Adipose tissue (tissue), 3 donors: ENCODE results near the gene QRFP. TPM values are rescaled to one million over a fixed set of nuclear protein-coding genes. Genes with fewer than 3 reads are reported as not detected.
"Not testable (repeated sequence)": the region's sequence is repeated elsewhere in the genome, so short reads cannot be mapped to it uniquely, and the experiment has no call there.

Experiments used
- H3K27ac ChIP-seq: one replicate; pipeline ENCODE4 v1.5.1; 2013; ENCODE audit warnings: low read depth, low read length
- WGBS, 3 donors: extraction: QIAGEN DNeasy Blood & Tissue Kit; methylation state at CpG; one replicate each; pipeline ENCODE4 v1.1.7; 2013; 5-methylcytosine and 5-hydroxymethylcytosine counted together
- polyA plus RNA-seq, 3 donors: library from polyadenylated mRNA; stranded (reverse); fragments of 200-250 nt; gene quantifications; one replicate each; pipeline ENCODE4 v1.2.3, GENCODE V29; 2013
- donor health status: healthy with polysubstance abuse.
- donor health status: Bipolar disorder and iron deficiency.
- donor health status: healthy.

The QRFP gene
- polyA plus RNA-seq, 3 donors: 0.03 to 0.12 TPM; not detected in 1

DNA sequence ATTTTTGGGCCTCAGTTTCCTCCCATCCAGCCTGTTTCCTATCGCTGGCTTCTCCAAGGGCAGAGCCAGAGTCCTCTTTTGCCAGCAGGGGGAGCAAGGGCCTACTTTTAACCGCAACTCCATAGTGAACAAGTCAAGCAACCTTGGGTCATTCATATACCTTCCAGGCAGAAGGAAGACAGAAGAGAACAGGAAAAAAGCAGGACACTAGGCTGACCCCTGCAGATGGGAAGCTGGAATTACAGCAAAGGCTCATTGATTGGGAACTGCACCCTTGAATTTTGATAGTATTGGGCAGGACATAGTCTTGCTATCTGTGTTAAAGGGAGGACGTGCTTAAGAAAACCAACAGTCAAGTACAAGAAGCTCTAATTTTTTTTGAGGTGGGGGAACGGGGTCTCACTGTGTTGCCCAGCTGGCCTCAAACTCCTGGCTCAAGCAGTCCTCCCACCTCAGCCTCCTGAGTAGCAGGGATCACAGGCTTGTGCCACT lies 30.1 kb downstream of the QRFP start:
- WGBS, 3 donors: 43 to 54% (median 51%) methylated on average over 4 of the region's 4 CpGs
- no peak overlapping the region for H3K27ac ChIP-seq

DNA sequence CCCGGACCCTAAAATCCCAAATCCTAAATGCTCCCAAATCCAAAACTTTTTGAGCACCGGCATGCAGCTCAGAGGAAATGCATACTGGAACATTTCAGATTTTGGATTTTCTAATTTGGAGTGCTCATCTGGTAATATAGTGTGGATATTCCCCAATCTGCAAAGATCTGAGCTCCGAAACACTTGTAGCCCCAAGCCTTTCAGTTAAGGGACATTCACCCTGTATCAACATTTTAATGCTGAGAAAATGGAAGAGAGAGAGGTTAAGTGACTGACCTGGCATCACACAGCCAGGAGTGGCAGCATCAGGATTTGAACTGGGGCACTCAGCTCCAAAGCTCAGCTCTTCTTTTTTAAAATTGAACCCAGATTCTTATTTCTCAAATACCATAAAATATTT lies 30.7 kb downstream of the QRFP start:
- no peak overlapping the region for H3K27ac ChIP-seq
- whole genome bisulfite sequencing, 3 donors: 94 to 97% (median 94%) methylated on average over 3 of the region's 3 CpGs

DNA sequence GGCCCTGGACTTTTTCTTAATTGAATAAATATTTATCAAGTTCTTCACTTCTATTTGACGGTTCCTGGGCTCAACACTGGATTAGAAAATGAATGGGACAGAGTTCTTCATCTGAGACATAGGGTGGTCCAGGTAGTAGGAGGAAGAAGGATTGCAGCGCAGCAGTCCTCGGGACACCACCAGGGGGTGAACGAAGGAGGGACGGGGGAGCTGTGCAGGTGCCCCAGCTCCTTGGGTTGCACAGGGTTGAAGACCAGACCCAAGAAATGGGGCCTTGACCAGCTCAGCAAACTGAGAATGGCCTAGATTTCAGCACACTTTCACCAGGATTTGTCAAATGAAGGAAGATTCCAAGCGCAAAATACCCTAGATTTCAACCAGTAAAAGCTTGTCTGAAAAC lies 32.1 kb downstream of the QRFP start:
- H3K27ac ChIP-seq: no peak overlapping the region
- WGBS, 3 donors: 83 to 87% (median 87%) methylated on average over 6 of the region's 6 CpGs

DNA sequence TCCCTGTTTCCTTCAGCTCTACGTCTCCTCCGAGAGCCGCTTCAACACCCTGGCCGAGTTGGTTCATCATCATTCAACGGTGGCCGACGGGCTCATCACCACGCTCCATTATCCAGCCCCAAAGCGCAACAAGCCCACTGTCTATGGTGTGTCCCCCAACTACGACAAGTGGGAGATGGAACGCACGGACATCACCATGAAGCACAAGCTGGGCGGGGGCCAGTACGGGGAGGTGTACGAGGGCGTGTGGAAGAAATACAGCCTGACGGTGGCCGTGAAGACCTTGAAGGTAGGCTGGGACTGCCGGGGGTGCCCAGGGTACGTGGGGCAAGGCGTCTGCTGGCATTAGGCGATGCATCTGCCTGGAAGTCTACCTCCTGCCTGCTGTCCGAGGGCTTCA lies 33.9 kb downstream of the QRFP start:
- H3K27ac ChIP-seq: no peak overlapping the region
- 89 to 92% (median 91%) methylated on average over 23 of the region's 23 CpGs for WGBS, 3 donors

DNA sequence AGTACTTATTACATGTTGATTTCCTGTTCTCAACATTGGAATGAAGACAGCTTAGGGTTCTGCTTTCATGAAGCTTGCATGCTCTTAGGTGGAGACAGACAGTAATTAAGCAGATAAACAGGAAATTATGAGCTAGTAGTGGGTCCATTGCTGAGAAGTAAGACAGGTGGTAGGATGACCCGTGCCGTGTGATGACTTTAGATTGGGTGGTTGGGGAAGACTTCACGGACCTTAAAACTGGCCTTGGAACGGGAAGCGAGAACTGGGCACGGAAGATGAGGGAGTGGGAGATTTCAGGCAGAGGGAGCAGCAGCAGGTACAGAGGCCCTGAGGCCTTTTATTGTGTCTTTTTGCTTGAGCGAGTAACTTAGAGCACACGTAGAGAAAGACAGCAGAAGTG lies 34.4 kb downstream of the QRFP start:
- no peak overlapping the region for H3K27ac ChIP-seq
- WGBS, 3 donors: 75 to 88% (median 84%) methylated on average over 8 of the region's 8 CpGs

DNA sequence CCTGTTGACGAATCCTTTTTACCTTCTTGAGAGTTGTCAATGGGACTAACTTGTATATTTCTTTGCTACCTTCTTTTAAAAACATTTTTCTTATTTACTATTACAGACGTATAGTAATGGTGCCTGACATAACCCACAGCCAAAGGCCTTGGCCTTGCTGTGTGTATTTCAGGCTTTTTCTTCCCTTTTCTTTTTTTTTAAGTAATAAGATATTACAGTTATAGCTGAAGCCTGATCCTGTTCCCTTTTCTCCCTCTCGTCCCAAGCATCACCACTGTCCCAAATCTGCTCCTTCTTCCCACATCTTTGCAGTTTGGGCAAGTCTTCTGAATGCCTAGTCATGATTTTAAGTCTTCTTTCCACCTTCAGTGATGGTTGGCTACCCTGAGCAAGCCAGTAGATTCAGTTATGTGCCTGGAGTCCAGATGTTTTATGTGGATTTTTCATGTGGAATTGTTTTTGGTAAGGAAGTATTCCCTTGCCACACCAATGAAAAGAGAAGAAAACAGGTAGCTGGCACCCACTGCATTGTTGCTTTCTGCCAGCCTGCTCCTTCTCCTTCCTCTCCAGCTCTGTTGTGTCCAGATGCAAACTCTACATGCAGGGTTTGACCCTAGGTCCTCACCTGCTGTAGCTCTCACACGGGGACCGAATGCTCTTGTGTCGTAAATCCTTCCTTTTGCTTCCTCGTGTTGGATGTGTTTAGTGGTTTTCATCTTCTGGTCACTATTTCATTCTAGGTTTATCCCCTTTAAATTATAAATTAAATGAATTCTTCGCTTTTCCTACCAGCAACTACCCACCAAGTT lies 35.0 kb downstream of the QRFP start:
- 66 to 83% (median 67%) methylated on average over 8 of the region's 8 CpGs for WGBS, 3 donors
- no peak overlapping the region for H3K27ac ChIP-seq

DNA sequence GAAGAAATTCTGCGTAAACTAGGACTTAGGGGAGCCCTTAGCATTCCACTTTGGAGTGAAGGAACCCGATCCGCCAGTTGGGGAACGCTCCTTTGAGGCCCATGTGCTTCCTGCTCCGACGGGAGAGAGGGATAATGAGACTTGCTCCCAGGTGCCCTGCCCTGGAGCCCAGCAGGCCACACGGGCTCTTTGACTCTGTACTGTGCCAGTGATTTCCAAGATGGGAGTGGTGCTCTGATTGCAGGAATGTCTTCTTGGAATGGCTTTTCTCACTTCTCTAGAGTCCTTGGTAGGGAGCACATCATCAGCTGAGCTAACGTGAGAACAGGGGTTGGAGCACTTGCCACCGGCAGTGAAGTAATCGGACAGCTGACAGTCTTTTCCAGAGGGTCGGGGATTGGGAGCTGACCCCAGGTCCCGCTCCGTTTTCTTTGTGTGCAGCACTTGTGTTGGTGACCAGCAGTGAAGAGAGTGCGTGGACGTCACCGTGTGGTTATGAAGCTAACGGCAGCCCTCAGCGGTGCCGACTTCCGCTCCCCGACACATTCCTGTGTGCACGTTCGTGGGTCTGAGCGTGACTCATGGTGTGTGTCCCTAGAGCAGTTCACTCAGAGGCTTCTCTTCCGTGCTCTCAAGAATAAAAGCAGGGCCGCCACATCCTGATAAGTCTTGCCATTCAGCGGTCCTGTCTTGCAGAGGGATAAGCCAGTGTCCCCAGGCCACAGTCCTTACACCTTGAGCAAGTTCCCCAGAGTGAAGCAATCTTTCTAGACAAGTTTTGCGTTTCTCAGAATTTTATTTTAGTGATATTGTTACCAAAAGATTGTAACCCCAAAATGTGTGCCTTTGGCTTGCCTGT lies 35.9 kb downstream of the QRFP start:
- H3K27ac ChIP-seq: no peak overlapping the region
- WGBS, 3 donors: 39 to 71% (median 49%) methylated on average over 28 of the region's 28 CpGs

DNA sequence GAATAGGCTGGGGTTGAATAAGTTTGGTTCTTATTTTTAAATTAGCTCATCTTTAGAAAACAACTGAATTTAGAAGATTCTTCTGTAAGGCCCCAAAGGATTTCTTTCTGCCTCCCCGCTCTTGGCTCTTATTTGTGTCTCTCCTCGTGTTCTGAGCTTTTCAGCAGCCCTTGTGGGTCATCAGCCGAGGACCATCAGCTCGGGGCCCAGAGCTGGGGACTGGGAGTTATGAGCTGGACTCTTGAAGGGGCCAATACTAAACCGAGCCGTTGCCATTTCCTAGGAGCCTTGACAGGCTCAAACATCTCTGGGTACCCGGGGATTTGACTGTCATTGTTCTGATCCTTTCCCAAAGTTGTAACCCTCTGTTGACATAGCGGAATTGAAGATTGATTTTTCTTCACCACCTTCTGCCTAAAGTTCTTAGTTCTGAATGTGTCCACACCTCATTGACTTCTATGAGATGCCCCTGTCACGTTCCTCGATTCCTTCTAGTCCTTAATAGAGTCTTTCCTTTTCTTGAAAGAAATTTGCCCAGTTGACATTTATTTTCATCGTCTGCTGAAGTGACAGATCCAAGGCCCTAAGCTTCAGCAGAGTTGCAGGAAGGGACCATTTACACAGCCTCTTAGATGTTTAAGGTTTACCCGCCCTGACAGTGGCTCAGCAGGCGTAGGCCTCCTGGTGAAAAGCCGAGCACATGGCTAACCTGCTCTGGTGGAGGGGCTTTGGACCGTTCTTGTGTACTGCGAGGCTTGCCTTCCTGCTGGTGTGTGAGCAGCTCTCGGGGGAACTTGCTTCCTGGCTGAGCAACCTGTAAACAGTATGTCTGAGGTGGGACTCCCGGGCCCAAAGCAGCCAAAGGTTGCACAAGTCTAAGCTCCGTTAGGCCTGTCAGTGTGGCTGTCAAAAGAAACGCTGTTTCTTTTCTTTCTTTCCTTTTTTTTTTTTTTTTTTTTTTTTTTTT lies 37.6 kb downstream of the QRFP start:
- 60 to 70% (median 64%) methylated on average over 20 of the region's 20 CpGs for WGBS, 3 donors
- H3K27ac ChIP-seq: no peak overlapping the region

DNA sequence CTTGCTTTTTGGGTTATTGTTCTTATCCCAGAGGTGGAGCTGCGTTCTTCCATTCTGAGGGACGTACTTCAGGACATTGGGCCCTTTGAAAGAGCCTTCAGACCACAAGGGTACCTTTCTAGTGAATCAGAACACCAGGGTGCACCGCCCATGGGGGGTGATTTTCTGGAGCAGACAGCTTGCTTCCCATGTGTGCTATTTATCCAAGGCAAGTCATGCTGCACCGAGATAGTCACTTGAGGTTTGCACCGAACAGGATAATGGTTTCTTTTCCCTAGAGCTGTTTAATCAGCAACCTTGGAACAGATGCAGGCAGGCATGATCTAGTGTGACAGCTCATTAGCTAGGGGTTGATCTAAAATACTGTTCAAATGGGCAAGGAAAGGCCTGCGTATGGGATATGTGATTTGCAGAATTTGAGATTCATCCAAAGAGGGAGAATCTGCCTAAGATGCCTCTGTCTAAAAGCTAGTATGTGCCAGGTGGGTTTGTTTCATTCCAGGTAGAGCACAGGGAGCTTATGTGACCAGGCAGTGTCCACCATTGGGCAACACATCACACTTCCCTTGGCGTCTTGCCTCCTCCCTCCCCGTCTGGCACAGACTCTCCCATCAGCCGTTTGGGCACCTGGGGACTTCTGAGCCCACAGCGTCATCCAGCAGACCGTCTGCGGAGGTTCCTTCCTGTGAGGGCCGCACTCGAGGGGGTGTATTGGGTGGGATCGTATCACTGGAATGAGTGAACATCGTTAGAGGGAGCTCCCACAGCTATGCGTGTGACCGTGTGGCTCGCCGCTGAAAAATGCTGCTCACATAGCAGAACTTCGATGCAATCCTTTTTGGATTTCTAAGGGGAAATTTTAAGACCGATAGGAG lies 38.5 kb downstream of the QRFP start:
- H3K27ac ChIP-seq: no peak overlapping the region
- WGBS, 3 donors: 45 to 61% (median 49%) methylated on average over 22 of the region's 22 CpGs

DNA sequence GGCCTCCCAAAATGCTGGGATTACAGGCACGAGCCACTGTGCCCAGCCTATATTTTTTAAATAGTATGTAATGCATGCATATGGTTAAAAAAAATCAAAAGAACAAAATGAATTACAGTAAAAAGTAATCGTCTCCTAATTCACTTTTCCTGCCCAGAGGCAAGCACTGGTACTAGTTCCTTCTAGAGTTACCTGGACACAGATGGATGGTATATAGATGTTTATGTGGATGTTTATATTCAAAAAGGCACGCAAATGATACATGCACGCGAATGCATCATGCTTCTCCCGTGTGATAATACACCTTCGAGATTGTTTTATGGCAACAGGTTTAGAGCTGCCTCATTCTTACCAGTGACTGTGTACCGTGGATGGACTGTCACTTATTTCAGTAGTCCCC lies 40.1 kb downstream of the QRFP start:
- no peak overlapping the region for H3K27ac ChIP-seq
- WGBS, 3 donors: 86 to 89% (median 87%) methylated on average over 8 of the region's 8 CpGs

DNA sequence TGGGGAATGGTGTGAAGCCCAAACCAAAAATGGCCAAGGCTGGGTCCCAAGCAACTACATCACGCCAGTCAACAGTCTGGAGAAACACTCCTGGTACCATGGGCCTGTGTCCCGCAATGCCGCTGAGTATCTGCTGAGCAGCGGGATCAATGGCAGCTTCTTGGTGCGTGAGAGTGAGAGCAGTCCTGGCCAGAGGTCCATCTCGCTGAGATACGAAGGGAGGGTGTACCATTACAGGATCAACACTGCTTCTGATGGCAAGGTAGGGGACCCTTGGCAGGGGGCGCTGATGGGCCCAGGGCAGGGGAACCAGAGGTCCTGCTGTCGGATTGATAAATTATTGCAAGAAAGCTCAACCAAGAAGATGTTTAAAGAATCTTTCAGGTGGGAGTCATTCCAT lies 41.8 kb downstream of the QRFP start:
- WGBS, 3 donors: 90 to 94% (median 93%) methylated on average over 9 of the region's 9 CpGs
- H3K27ac ChIP-seq: no peak overlapping the region

DNA sequence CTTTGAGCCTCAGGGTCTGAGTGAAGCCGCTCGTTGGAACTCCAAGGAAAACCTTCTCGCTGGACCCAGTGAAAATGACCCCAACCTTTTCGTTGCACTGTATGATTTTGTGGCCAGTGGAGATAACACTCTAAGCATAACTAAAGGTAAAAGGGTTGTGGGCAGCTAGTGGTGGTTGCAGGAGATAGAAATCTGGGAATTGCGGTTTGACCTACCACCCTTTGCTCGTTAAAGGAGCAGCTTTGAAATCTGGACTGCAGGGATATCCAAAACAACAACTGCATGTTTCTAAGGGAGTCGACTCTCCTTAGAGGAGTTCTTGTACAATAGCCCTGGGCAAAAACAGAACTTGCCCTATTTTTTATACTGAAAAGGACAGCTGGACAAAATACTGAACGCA lies 42.5 kb downstream of the QRFP start:
- no peak overlapping the region for H3K27ac ChIP-seq
- WGBS, 3 donors: 71 to 84% (median 81%) methylated on average over 8 of the region's 8 CpGs

DNA sequence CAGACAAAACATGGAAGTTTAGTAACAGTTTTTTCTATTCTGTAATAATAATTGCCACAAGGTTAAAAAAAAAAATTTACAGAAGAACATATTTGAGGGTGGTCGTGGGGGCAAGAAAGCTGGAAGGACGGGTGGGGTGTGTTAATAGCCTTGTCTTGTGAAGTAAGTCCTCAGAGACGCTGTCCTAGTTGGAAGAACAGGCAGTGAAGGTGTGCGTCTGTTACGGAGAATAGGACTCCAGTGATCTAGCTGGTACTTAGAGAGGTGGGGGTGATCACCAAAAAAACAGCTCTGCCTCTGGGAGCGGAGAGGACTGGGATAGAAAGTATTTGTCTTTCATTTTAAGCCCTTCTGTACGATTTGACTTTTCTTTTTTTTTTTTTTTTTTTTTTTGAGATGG lies 43.8 kb downstream of the QRFP start:
- WGBS, 3 donors: 80 to 90% (median 83%) methylated on average over 7 of the region's 7 CpGs
- no peak overlapping the region for H3K27ac ChIP-seq

DNA sequence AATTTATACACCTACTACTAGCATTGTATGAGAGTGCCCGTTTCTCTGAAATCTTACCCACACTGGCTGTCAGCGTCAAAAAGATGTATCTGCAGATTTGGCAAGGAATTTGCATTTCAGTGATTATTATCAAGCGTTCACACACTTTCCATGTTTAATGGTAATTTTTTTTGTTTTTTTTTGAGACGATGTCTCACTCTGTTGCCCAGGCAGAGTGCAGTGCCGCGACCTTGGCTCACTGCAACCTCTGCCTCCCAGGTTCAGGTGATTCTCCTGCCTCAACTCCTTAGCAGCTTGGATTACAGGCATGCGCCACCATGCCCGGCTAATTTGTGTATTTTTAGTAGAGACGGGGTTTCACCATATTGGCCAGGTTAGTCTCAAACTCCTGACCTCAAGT lies 47.3 kb downstream of the QRFP start:
- 85% methylated on average over 9 of the region's 9 CpGs for whole genome bisulfite sequencing, 3 donors
- no peak overlapping the region for H3K27ac ChIP-seq

DNA sequence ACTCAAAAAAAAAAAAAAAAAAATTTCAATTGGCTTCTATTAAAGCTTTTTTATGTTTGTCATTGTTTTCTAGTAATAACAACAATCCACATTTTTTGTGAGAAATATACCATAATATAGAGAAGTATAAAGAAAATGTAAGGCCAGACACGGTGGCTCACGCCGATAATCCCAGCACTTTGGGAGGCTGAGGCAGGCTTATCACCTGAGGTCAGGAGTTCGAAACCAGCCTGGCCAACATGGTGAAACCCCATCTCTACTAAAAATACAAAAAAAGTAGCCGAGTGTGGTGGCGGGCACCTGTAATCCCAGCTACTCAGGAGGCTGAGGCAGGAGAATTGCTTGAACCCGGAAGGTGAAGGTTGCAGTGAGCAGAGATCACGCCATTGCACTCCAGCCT lies 48.1 kb downstream of the QRFP start:
- H3K27ac ChIP-seq: not testable (repeated sequence)
- 94 to 97% (median 95%) methylated on average over 8 of the region's 8 CpGs for WGBS, 3 donors

DNA sequence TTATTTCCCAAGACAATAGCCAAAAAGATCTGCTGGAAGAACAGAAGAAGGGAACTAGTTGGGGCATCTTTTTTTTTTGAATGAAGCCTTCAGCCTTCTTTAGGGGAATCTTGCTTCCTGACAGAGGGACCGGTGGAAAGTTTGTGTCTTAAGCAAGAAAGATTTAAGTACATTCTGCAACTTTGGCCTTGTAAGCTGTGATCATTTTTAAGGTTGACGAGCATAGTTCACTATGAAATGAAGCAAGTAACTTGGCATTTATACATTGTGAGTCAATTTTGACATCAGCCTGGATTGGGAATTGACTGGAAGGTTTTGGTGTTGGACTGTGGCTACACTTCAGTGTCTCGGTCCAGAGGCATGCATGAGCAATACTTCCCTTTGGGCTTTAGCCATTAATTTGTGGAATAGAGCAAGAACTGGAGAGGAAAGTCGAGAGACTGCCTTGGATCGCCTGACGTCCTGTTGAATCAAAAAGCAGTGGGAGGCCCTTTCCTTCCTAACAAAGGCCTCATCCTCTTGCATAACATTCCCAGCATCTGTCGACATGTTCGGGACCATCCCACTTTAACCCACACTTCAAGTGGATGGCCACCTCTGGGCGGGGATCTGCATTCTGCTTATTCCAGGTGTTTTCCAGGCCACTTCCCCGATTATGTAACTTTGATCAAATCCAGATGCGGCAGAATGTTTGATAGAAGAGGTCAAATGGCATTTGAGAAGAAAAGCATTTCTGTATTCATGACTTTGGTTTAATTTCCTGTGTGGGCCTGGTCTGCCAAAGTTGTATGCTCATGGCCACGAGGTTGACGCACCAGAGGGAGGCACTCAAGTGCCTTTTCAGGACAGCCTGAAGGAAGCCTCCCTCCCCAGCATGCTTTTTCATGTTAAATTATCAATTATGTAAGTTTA lies 49.0 kb downstream of the QRFP start:
- H3K27ac ChIP-seq: no peak overlapping the region
- WGBS, 3 donors: 18 to 57% (median 19%) methylated on average over 13 of the region's 13 CpGs
